GM18502 (cell line): Measurements from ENCODE around the gene ARID2.

Experiments
- ATAC-seq: cut with Tn5 transposase; IDR thresholded peaks from one replicate; pipeline ENCODE4 v1.9.1; 2021; ENCODE audit warnings: mild to moderate bottlenecking; ENCODE audit not compliant: unreplicated experiment, poor library complexity

The ARID2 gene

GRCh38 chr12:45729233-45730083 lies at the start of gene ARID2:
ARID2 (plus strand) TSS chr12:45729706; CDS start chr12:45729837, 131 bp downstream.
- peak; percentile 5 for ATAC-seq

GRCh38 chr12:45680362-45680761 lies 49.1 kb upstream of the ARID2 start:
- ATAC-seq: no peak

- ATAC-seq: no peak
These were observed 48.0 kb upstream of the ARID2 start for GRCh38 chr12:45681465-45681864.

GRCh38 chr12:45685680-45686079 lies 43.8 kb upstream of the ARID2 start:
- peak; percentile 75 for ATAC-seq

- ATAC-seq: no peak
These were observed 42.2 kb upstream of the ARID2 start for GRCh38 chr12:45687081-45688015.

GRCh38 chr12:45688183-45688582 lies 41.3 kb upstream of the ARID2 start:
- ATAC-seq: no peak

GRCh38 chr12:45695035-45695434 lies 34.5 kb upstream of the ARID2 start:
- ATAC-seq: no peak

GRCh38 chr12:45695606-45696005 lies 33.9 kb upstream of the ARID2 start:
- ATAC-seq: no peak

GRCh38 chr12:45696049-45696448 lies 33.5 kb upstream of the ARID2 start:
- ATAC-seq: no peak

GRCh38 chr12:45697371-45697770 lies 32.1 kb upstream of the ARID2 start:
- ATAC-seq: no peak

- no peak for ATAC-seq
These were observed 28.2 kb upstream of the ARID2 start for GRCh38 chr12:45701296-45701695.

GRCh38 chr12:45703942-45704341 lies 25.6 kb upstream of the ARID2 start:
- no peak for ATAC-seq

GRCh38 chr12:45704968-45705367 lies 24.5 kb upstream of the ARID2 start:
- no peak for ATAC-seq

GRCh38 chr12:45705404-45705803 lies 24.1 kb upstream of the ARID2 start:
- ATAC-seq: no peak

- ATAC-seq: no peak
These were observed 22.2 kb upstream of the ARID2 start for GRCh38 chr12:45707241-45707857.

GRCh38 chr12:45708363-45708762 lies 21.1 kb upstream of the ARID2 start:
- ATAC-seq: no peak

GRCh38 chr12:45708901-45709300 lies 20.6 kb upstream of the ARID2 start:
- no peak for ATAC-seq

GRCh38 chr12:45712319-45712718 lies 17.2 kb upstream of the ARID2 start:
- ATAC-seq: no peak

GRCh38 chr12:45713078-45713477 lies 16.4 kb upstream of the ARID2 start:
- ATAC-seq: no peak

- ATAC-seq: no peak
These were observed 11.2 kb upstream of the ARID2 start for GRCh38 chr12:45718306-45718705.

- no peak for ATAC-seq
These were observed 9.4 kb upstream of the ARID2 start for GRCh38 chr12:45720069-45720468.
